GM12878 (cell line): ENCODE results near the gene ZNF212. TPM values are rescaled to one million over a fixed set of nuclear protein-coding genes. Genes with fewer than 3 reads are reported as not detected.

Experiments used
- ATAC-seq: fragments of 200-7000 bp; cut with Tn5 transposase; 3 replicates; pipeline ENCODE4 v1.9.1; 2020; ENCODE audit warnings: mild to moderate bottlenecking, moderate library complexity
- BruUV-seq: library from RNA; stranded (reverse); fragments of 400-500 nt; replicated peaks from 2 replicates; lab custom pipeline; 2021; lab: Mats Ljungman, UMichigan
- CTCF ChIA-PET: fragments of 300-600 bp; sonication (Branson Sonifier 250); formaldehyde crosslinking; extraction: SDS; loops from one replicate; lab custom pipeline; 2021; ENCODE audit warnings: inconsistent platforms; lab: Yijun Ruan, JAX
- POLR2A ChIA-PET: fragments of 350-600 bp; formaldehyde crosslinking; extraction: SDS; loops from one replicate; lab custom pipeline; 2021; ENCODE audit warnings: inconsistent platforms; lab: Charles Lee
- RAD21 ChIA-PET: fragments of 300-600 bp; sonication (Branson Sonifier 250); formaldehyde crosslinking; loops from one replicate; lab custom pipeline; 2023; ENCODE audit warnings: antibody characterized with exemption; ENCODE audit not compliant: unreplicated experiment; lab: Charles Lee
- SMC1A ChIA-PET: fragments of 300-600 bp; sonication (Branson Sonifier 250); formaldehyde crosslinking; loops from one replicate; lab custom pipeline; 2023; ENCODE audit not compliant: unreplicated experiment, uncharacterized antibody; lab: Charles Lee
- DNase-seq: peaks from one replicate; pipeline ENCODE4 v3.0.0-alpha.2; 2011; ENCODE audit warnings: low read depth, low spot score
- FAIRE-seq: peaks from 3 replicates; lab custom pipeline; 2011; peaks lifted over from hg19 to GRCh38; lab: Jason Lieb, UNC
- H2AFZ ChIP-seq: 2 replicates; pipeline ENCODE4 v1.6.0; 2011; ENCODE audit warnings: low read depth, low read length, control low read depth; ENCODE audit not compliant: control insufficient read depth
- H3K27ac ChIP-seq: 2 replicates; pipeline ENCODE4 v1.5.1; 2011; ENCODE audit warnings: control low read depth; ENCODE audit not compliant: control insufficient read depth, insufficient read depth
- H3K27me3 ChIP-seq, 2 experiments: replicated peaks in 1 of 2; 2 replicates each; pipeline versions ENCODE4 v1.6.0 to v1.6.1; 2011; ENCODE audit warnings: low read length in 1 of 2; ENCODE audit not compliant: control insufficient read depth in 2 of 2, insufficient read depth in 2 of 2
- H3K36me3 ChIP-seq, 2 experiments: 2 replicates each; pipeline ENCODE4 v1.5.1; 2011; ENCODE audit warnings: low read length in 1 of 2; ENCODE audit not compliant: control insufficient read depth in 2 of 2, insufficient read depth in 2 of 2
- H3K4me1 ChIP-seq: 2 replicates; pipeline ENCODE4 v1.6.1; 2011; ENCODE audit warnings: mild to moderate bottlenecking, low read length, moderate library complexity, mixed read lengths; ENCODE audit not compliant: control insufficient read depth, insufficient read depth
- H3K4me2 ChIP-seq: 2 replicates; pipeline ENCODE4 v1.6.0; 2011; ENCODE audit warnings: control low read depth; ENCODE audit not compliant: control insufficient read depth, insufficient read depth
- H3K4me3 ChIP-seq: fragments of 200-600 bp; sonication (generic); 2 replicates; pipeline ENCODE4 v1.5.1; 2016
- H3K79me2 ChIP-seq: 2 replicates; pipeline ENCODE4 v1.6.0; 2011; ENCODE audit warnings: low read length; ENCODE audit not compliant: control insufficient read depth, insufficient read depth
- H3K9ac ChIP-seq: 2 replicates; pipeline ENCODE4 v1.8.0; 2011; ENCODE audit warnings: low read length, control low read depth, mixed read lengths; ENCODE audit not compliant: control insufficient read depth, insufficient read depth
- H3K9me3 ChIP-seq: replicated peaks from 3 replicates; pipeline ENCODE4 v1.5.1; 2011; ENCODE audit warnings: mild to moderate bottlenecking, low read length; ENCODE audit not compliant: control insufficient read depth, insufficient read depth
- H4K20me1 ChIP-seq: 2 replicates; pipeline ENCODE4 v1.6.0; 2011; ENCODE audit not compliant: control insufficient read depth, insufficient read depth
- CREB1 ChIP-seq: IDR thresholded peaks from 2 replicates; pipeline ENCODE4 v1.6.1; 2012; ENCODE audit warnings: low read depth, mild to moderate bottlenecking, inconsistent platforms
- IKZF2 ChIP-seq, 2 experiments: fragments of 450-650 bp; IDR thresholded peaks; 2 replicates each; pipeline ENCODE4 v1.6.1; 2017; ENCODE audit warnings: mild to moderate bottlenecking in 2 of 2, moderate library complexity in 2 of 2
- POU2F2 ChIP-seq: IDR thresholded peaks from 3 replicates; pipeline ENCODE4 v1.6.1; 2011; ENCODE audit warnings: low read depth, mild to moderate bottlenecking, low read length, borderline replicate concordance
- RB1 ChIP-seq: fragments of 450-650 bp; formaldehyde crosslinking; IDR thresholded peaks from 2 replicates; pipeline ENCODE4 v1.6.1; 2017; ENCODE audit warnings: mild to moderate bottlenecking, borderline replicate concordance
- WGBS: methylation state at CpG from one replicate; pipeline ENCODE4 v1.1.6; 2016; ENCODE audit warnings: low lambda C conversion rate; ENCODE audit not compliant: insufficient replicate concordance, insufficient coverage; ENCODE audit errors: missing lambda C conversion rate; 5-methylcytosine and 5-hydroxymethylcytosine counted together
- in situ Hi-C: fragments of 300-500 bp; cut with MboI; formaldehyde crosslinking; loops from 9 replicates; pipeline ENCODE4 v1.14.3; 2018; ENCODE audit warnings: mixed read lengths
- intact Hi-C: fragments of 100-400 bp; cut with micrococcal nuclease; formaldehyde crosslinking; loops from one replicate; pipeline ENCODE4 v1.14.2; 2022; ENCODE audit not compliant: unreplicated experiment
- polyA plus RNA-seq, 11 experiments: library from polyadenylated mRNA; depleted of rRNA in 4 of 11; unstranded in 6 of 11; stranded (reverse) in 5 of 11; fragments of >200 nt; fragmentation: Nextera tagmentation in 4 of 11; fragmentation: Illumina TruSeq in 1 of 11; extraction: Ambion mirVana in 4 of 11; extraction: Trizol in 1 of 11; gene quantifications; 1 replicate in 1 of 11; 2 replicates in 10 of 11; pipeline versions ENCODE4 v1.2.1 to v1.2.3, GENCODE V29; 2011 to 2016; ENCODE audit warnings: inconsistent platforms in 2 of 11, missing spikeins in 2 of 11, low read depth in 1 of 11
- total RNA-seq, 4 experiments: library from RNA; depleted of rRNA in 3 of 4; stranded (reverse); fragments of >200 nt in 3 of 4; fragmentation: Illumina TruSeq in 1 of 4; extraction: Trizol in 1 of 4; gene quantifications; 2 replicates each; pipeline versions ENCODE4 v1.2.1 to v1.2.3, GENCODE V29; 2013 to 2021

The ZNF212 gene
- total and polyA plus RNA-seq, 10 of the 15 experiments (the other 5 are each of a cell fraction or from before 2014, with no cell fraction given) = 1.2 to 11.6 (median 5.4) TPM

GRCh38 chr7:149245244-149245643 is 5.8 kb downstream of the ZNF212 start:
- BruUV-seq = no TSS peak
- no peak overlapping the region for H2AFZ ChIP-seq
- no peak overlapping the region for H3K4me3 ChIP-seq
- no peak overlapping the region for H3K4me2 ChIP-seq
- FAIRE-seq = no peak
- H3K9ac ChIP-seq = no peak overlapping the region
- RAD21 ChIA-PET = no interaction called here
- 31% methylated on average over 5 of the region's 5 CpGs for whole genome bisulfite sequencing
- H3K79me2 ChIP-seq = peaks cover 24% of the 10 kb centered on the region
- DNase-seq = no peak
- no peaks in the 10 kb centered on the region; the same call in 2 of the 3 replicates for H3K9me3 ChIP-seq
- CTCF ChIA-PET = interaction anchor here (1.1 to 1.9 kb wide), 2 partner anchors 17 to 94 kb away, joined by 3 to 5 read pairs; partner anchors contain the start of gene ZNF783
- TF ChIP-seq RB1 (no peak), POU2F2 (peak; percentile 60; the same call in 1 of the 3 replicates)
- intact Hi-C loops = no loop called here
- no peaks in the 10 kb centered on the region for H3K36me3 ChIP-seq
- POLR2A ChIA-PET = interaction anchor here (0.7 to 1.3 kb wide), 2 partner anchors 28 to 50 kb away, joined by 3 read pairs; partner anchors contain the start of gene ZNF282
- SMC1A ChIA-PET = no interaction called here
- ATAC-seq = peak; percentile 84
- H4K20me1 ChIP-seq = no peaks in the 10 kb centered on the region
- no peaks in the 10 kb centered on the region for H3K27me3 ChIP-seq
- H3K27ac ChIP-seq = peak overlapping the region; percentile 22; the same call in 1 of the 2 replicates
- peaks cover 19% of the 10 kb centered on the region for H3K4me1 ChIP-seq
- in situ Hi-C loops = no loop called here

- Histone ChIP-seq H3K9me3 (no peaks in the 10 kb centered on the region; the same call in 2 of the 3 replicates), H3K27ac (peak overlapping the region; percentile 22; the same call in 1 of the 2 replicates), H3K9ac (no peak overlapping the region), H3K79me2 (peaks cover 19% of the 10 kb centered on the region), H3K4me2 (no peak overlapping the region), H3K4me3 (no peak overlapping the region), H3K36me3 (peaks cover 0 to 3% of the 10 kb centered on the region in 2 experiments; a peak in 1 of 4 replicates), H4K20me1 (no peaks in the 10 kb centered on the region), H2AFZ (no peak overlapping the region), H3K27me3 (no peaks in the 10 kb centered on the region), H3K4me1 (peaks cover 15% of the 10 kb centered on the region)
- ChIA-PET SMC1A (no interaction called here), POLR2A (interaction anchor here (0.7 to 1.3 kb wide), 2 partner anchors 28 to 50 kb away, joined by 3 read pairs; partner anchors contain the start of gene ZNF282), RAD21 (no interaction called here), CTCF (interaction anchor here (0.6 to 1.9 kb wide), 3 partner anchors 16 to 374 kb away, joined by 3 to 5 read pairs (median 4); partner anchors contain the start of gene ZNF783)
- 50% methylated on average over 5 of the region's 5 CpGs for WGBS
- peak in 1 of 2 experiments; percentile 19; a peak in 1 of 4 replicates for TF ChIP-seq IKZF2 (IDR thresholded peaks at IDR 0.05)
- TF ChIP-seq CREB1 = no peak
- BruUV-seq = no TSS peak
- DNase-seq (no peak), ATAC-seq (peak; percentile 26), FAIRE-seq (no peak)
- intact Hi-C loops (no loop called here), in situ Hi-C loops (no loop called here)
Observed at GRCh38 chr7:149245744-149246143, 6.3 kb downstream of the ZNF212 start.
